Thymus (tissue), 11 donors: ENCODE data around the gene HTR4. TPM values are rescaled to one million over a fixed set of nuclear protein-coding genes. Genes with fewer than 3 reads are reported as not detected.

ENCODE experiments used
- DNase-seq, 9 donors: peaks; one replicate each; pipeline ENCODE4 v3.0.0-alpha.2; 2013; ENCODE audit warnings: low spot score in 9 of 9, low read depth in 6 of 9, missing footprints in 1 of 9
- H3K27ac ChIP-seq, 2 donors: one replicate each; pipeline ENCODE4 v1.5.1; 2013; ENCODE audit warnings: control low read depth in 1 of 2, low read depth in 1 of 2, low read length in 1 of 2, mild to moderate bottlenecking in 1 of 2, moderate library complexity in 1 of 2
- H3K27me3 ChIP-seq, 2 donors: one replicate each; pipeline ENCODE4 v1.5.1; 2013; ENCODE audit warnings: low read length in 1 of 2; ENCODE audit not compliant: control insufficient read depth in 2 of 2, insufficient read depth in 1 of 2
- H3K36me3 ChIP-seq, 2 donors: one replicate each; pipeline ENCODE4 v1.5.1; 2013; ENCODE audit warnings: low read length in 1 of 2, mild to moderate bottlenecking in 1 of 2, moderate library complexity in 1 of 2; ENCODE audit not compliant: control insufficient read depth in 2 of 2, insufficient read depth in 2 of 2
- H3K4me1 ChIP-seq, 2 donors: one replicate each; pipeline ENCODE4 v1.5.1; 2013; ENCODE audit warnings: low read length in 2 of 2; ENCODE audit not compliant: control insufficient read depth in 2 of 2, insufficient read depth in 2 of 2
- H3K4me3 ChIP-seq, 2 donors: one replicate each; pipeline ENCODE4 v1.5.1; 2013; ENCODE audit warnings: low read length in 2 of 2, control low read depth in 1 of 2, mild to moderate bottlenecking in 1 of 2
- H3K9me3 ChIP-seq, 2 donors: one replicate each; pipeline ENCODE4 v1.5.1; 2013; ENCODE audit warnings: low read length in 1 of 2, mild to moderate bottlenecking in 1 of 2; ENCODE audit not compliant: control insufficient read depth in 2 of 2, insufficient read depth in 1 of 2
- WGBS: extraction: QIAGEN DNeasy Blood & Tissue Kit; methylation state at CpG from one replicate; pipeline ENCODE4 v1.1.7; 2013; 5-methylcytosine and 5-hydroxymethylcytosine counted together
- polyA plus RNA-seq: library from polyadenylated mRNA; stranded (reverse); fragments of 200-250 nt; gene quantifications from one replicate; pipeline ENCODE4 v1.2.3, GENCODE V29; 2013
- total RNA-seq: library from RNA; stranded (reverse); fragments of 120-200 nt; gene quantifications from one replicate; pipeline ENCODE4 v1.2.4, GENCODE V29; 2013
- donor health status: healthy.

The HTR4 gene
- total and polyA plus RNA-seq, 2 donors = 0.05 TPM; not detected in 1

DNA sequence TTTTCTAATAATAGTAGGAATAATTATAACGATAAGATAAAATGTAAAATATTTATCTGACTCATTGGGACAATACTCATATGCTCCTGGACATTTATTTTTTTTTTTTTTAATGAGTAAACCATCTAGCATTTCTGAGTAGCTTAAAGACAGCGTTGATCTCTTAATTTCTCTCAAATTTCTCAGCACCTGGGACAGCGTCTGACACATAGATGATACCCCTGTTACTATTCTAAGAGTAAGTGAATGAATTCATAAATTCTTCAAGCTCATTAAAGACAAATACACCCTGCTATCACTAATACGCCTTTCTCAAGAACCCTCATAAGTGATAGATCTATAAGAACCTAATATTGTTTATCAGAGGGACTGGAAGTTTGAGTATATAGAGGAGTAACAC, 12.0 kb upstream of the HTR4 start:
- Histone ChIP-seq H3K9me3 (no peaks in the 10 kb centered on the region), H3K27ac (no peak overlapping the region), H3K36me3 (no peaks in the 10 kb centered on the region), H3K27me3 (no peaks in the 10 kb centered on the region), H3K4me3 (no peak overlapping the region), H3K4me1 (no peaks in the 10 kb centered on the region)
- WGBS = 80% methylated on average over 4 of the region's 4 CpGs
- no peak for DNase-seq

DNA sequence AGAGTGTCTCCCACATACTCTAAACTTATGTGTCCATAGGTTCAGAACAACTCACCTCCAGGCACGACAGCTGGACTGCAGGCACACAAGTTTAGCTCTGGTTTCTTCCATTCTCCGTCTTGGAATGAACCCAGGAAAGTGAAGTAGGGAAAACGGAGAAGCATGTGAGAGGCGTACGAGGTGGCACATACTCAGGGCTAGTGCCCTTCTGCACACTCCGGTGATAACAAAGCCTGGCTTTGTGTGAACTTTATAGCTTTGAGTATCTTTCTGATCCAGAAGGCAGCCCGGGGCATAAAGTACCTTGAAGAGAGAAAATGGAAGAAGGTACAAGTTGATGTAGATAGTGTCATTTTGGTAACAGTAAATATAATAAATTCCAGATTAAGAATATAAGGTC, 11.1 kb upstream of the HTR4 start:
- DNase-seq = no peak
- Histone ChIP-seq H3K4me1 (no peaks in the 10 kb centered on the region), H3K9me3 (no peaks in the 10 kb centered on the region), H3K27ac (no peak overlapping the region), H3K36me3 (no peaks in the 10 kb centered on the region), H3K27me3 (no peaks in the 10 kb centered on the region), H3K4me3 (no peak overlapping the region)
- WGBS = 86% methylated on average over 7 of the region's 7 CpGs

DNA sequence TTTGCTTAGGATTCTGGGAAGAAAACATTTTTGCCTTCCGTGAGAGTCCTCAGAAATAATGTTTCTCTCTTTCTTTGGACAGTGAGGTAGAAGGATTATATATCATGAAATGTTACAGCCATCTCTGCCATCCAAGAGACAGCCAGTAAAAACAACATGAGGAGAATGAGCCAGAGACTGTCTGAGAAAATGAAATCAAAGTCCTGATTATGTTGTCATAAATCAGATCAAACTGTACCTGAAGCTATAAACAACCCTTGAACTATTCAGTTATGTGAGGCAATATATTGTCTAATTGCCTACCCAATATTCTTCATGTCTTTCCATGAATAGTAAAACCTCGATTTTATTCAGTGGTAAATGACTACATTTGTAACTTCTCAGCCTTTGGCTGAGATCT, 9.2 kb upstream of the HTR4 start:
- Histone ChIP-seq H3K4me1 (no peaks in the 10 kb centered on the region), H3K9me3 (no peaks in the 10 kb centered on the region), H3K36me3 (no peaks in the 10 kb centered on the region), H3K4me3 (no peak overlapping the region), H3K27me3 (no peaks in the 10 kb centered on the region), H3K27ac (no peak overlapping the region)
- 78% methylated on average over 2 of the region's 2 CpGs for WGBS
- DNase-seq = no peak

DNA sequence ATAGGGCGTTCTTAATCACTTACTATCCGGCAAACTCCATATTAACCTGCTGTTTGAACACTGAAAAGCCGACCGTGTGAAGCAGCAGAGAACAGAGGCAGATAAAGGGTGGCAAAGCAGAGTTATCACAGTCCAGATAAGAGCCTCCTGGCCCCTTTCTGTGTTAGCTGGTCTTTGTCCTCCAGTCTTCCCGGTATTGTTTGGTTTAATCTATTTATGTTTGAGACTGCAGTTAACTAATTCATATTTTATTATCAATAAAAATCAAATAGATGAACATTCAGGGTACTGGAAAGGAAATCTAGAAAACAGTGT, 6.0 kb upstream of the HTR4 start:
- Histone ChIP-seq H3K36me3 (no peaks in the 10 kb centered on the region), H3K4me1 (no peaks in the 10 kb centered on the region), H3K4me3 (no peak overlapping the region), H3K27me3 (peaks cover 2 to 9% of the 10 kb centered on the region in 2 donors), H3K9me3 (no peaks in the 10 kb centered on the region), H3K27ac (no peak overlapping the region)
- 81% methylated on average over 5 of the region's 5 CpGs for WGBS
- DNase-seq = no peak

DNA sequence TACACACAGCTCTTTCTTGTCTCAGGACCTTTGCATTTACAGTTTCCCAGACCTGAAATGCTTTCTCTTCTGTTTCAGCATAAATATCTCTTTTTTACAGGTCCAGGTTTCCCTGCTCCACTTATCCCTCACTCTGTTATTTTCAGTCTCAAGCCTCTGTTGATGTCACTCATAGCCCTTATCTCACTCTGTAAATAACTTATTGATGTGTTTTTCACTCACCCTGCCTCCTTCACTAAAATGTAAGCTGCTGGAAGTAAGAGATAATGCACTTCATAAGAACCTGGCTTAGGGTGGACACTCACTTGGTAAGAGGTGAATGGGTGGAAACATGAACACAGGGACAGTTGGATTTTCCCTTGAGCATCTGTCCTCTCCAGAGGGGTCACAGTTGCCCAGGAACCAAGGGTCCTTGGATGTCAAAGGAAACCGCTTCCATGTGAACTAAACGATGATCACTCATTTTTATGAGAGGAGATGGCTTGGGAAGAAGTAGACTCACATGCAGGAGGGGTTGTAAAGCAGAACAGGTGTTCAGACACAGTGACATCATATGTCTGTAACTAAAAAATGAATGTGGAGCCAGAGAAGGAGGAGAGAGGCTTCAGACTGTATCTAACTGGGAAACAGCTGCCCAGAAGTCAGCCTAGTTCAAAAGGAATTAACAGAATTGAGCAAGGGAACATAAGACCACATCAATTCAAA, 5.5 kb upstream of the HTR4 start:
- WGBS = 85% methylated on average over 2 of the region's 2 CpGs
- peaks cover 4 to 13% of the 10 kb centered on the region in 2 donors for H3K27me3 ChIP-seq
- no peaks in the 10 kb centered on the region for H3K36me3 ChIP-seq

DNA sequence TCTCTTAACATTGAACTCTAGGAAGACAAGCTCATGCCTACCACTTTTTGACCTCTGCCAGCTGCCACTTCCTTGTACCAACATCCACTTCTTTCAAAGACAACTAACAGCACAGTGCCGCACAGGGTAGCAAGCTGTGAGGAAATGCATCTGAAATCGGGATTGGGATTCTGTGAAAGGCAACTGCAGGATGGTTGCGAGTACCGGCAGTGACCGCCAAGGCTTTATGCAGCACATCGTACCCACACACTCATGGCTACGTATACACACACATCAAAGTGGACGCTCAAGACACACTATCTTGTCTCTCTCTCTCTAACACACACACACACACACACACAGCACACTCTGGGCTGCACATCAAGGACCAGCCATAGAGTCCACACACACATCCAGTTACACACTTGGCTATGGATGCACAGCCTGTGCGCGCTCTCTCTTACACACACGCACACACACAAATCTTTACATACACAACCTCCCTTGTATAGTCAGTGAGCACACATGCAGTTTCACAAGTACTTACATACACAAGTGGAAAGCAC, 964 bp downstream of the HTR4 start:
- no peaks in the 10 kb centered on the region for H3K9me3 ChIP-seq
- H3K27ac ChIP-seq = no peak overlapping the region
- peaks cover 14 to 38% of the 10 kb centered on the region in 2 donors for H3K27me3 ChIP-seq
- DNase-seq = no peak
- no peaks in the 10 kb centered on the region for H3K4me1 ChIP-seq
- no peak overlapping the region for H3K4me3 ChIP-seq
- no peaks in the 10 kb centered on the region for H3K36me3 ChIP-seq
- WGBS = 85% methylated on average over 11 of the region's 11 CpGs

More for the DNA sequence above, 5.5 kb upstream of the HTR4 start:
- DNase-seq = no peak
- Histone ChIP-seq H3K9me3 (no peaks in the 10 kb centered on the region), H3K27ac (no peak overlapping the region), H3K4me3 (no peak overlapping the region), H3K4me1 (no peaks in the 10 kb centered on the region)

DNA sequence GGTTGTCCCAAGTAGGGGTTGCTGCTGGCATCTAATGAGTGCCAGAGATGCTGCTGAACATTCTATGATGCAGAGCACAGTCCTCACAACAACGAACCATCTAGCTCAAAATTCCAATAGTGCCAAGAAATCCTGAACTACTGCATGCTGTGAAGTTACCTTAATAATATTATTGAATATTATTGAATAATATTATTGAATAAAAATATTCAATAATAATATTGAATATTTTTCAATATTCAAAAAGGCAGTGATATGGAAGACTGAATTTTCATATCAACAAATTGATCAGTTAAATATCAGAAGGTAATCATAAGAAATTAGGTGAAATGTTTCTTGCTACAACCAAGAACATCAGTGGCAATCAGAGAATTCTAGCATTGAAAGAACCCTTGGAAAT, 2.8 kb downstream of the HTR4 start:
- WGBS = 85% methylated on average over 1 of the region's 1 CpG
- Histone ChIP-seq H3K9me3 (no peaks in the 10 kb centered on the region), H3K27me3 (peaks cover 14 to 34% of the 10 kb centered on the region in 2 donors), H3K27ac (no peak overlapping the region), H3K36me3 (no peaks in the 10 kb centered on the region), H3K4me1 (no peaks in the 10 kb centered on the region), H3K4me3 (no peak overlapping the region)
- DNase-seq = no peak

DNA sequence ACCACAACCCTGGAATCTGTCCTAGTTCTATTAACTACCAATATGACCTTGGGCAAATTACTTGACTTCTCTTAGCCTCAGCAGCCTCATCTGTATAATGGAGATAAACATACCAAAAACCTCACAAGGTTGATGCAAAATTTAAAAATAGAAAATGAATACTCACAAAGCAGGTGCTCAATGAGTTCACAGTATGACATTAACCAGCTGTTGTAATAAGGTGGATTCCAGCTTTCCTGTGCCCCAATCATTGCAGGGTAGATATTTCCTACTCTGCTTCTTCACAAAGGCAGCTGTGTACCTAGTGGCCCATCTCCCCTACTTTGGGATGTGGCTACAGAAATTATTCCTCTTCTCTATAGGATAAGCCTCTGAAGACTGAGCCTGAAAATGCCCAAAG, 8.8 kb downstream of the HTR4 start:
- Histone ChIP-seq H3K4me3 (no peak overlapping the region), H3K27ac (no peak overlapping the region), H3K9me3 (no peaks in the 10 kb centered on the region), H3K36me3 (no peaks in the 10 kb centered on the region), H3K4me1 (no peaks in the 10 kb centered on the region), H3K27me3 (no peaks in the 10 kb centered on the region)
- DNase-seq = no peak

DNA sequence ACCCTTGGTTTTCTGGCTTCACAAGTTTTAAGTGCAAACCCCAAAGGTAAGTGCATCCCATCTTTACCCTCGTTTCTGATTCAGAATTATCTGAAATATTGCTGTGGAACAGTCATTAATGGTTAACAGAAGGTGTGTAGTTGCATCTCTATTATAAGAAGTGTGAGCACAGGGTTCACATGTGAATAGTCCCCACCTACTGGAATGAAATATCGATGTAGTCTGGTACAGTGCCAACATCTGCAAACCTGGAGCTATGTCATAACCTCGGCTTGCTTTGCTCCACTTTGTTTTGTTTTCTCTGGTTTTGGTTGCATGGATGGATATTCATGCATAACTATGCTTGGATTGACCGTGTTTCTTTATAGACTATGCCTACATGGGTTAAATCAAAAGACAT, 12.6 kb downstream of the HTR4 start:
- no peaks in the 10 kb centered on the region for H3K4me1 ChIP-seq
- H3K36me3 ChIP-seq = no peaks in the 10 kb centered on the region
- H3K27ac ChIP-seq = no peak overlapping the region
- H3K27me3 ChIP-seq = no peaks in the 10 kb centered on the region
- H3K9me3 ChIP-seq = no peaks in the 10 kb centered on the region
- 85% methylated on average over 4 of the region's 4 CpGs for WGBS
- H3K4me3 ChIP-seq = no peak overlapping the region
- no peak for DNase-seq
